GM12864 (cell line): ENCODE results near the gene CNOT4.

Experiments
- DNase-seq: peaks from one replicate; pipeline ENCODE4 v3.0.0-alpha.2; 2011; ENCODE audit warnings: low read depth
- H3K4me3 ChIP-seq: 2 replicates; pipeline ENCODE4 v1.5.1; 2011; ENCODE audit warnings: mild to moderate bottlenecking, low read depth, low read length, control low read depth
- TF ChIP-seq, protein P1 (sequence below): IDR thresholded peaks from 2 replicates; pipeline ENCODE4 v1.5.1; 2011; ENCODE audit warnings: low read depth, mild to moderate bottlenecking, moderate library complexity, low read length, control low read depth, inconsistent platforms; ENCODE audit errors: missing control alignments

CNOT4 gene

DNA sequence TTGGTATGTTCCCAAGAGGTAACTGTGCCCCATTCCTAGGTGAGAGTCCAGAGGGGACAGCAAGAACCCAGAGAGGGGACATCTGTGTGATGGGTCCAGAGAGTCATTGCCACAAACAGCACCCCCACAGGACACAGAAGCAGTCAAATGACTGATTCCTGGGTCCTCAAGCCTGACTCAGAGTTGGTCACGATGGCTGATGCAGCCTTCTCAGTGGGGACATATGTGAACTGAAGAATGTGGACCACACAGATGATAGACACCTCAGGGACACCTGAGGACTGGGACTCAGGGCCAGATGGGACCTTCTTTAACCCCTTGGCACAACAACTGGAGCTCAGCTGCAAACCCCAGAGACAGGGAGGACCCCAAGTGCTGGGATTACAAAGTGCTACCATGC lies 179.8 kb downstream of the CNOT4 start:
- TF ChIP-seq, protein P1, sequence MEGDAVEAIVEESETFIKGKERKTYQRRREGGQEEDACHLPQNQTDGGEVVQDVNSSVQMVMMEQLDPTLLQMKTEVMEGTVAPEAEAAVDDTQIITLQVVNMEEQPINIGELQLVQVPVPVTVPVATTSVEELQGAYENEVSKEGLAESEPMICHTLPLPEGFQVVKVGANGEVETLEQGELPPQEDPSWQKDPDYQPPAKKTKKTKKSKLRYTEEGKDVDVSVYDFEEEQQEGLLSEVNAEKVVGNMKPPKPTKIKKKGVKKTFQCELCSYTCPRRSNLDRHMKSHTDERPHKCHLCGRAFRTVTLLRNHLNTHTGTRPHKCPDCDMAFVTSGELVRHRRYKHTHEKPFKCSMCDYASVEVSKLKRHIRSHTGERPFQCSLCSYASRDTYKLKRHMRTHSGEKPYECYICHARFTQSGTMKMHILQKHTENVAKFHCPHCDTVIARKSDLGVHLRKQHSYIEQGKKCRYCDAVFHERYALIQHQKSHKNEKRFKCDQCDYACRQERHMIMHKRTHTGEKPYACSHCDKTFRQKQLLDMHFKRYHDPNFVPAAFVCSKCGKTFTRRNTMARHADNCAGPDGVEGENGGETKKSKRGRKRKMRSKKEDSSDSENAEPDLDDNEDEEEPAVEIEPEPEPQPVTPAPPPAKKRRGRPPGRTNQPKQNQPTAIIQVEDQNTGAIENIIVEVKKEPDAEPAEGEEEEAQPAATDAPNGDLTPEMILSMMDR, result no peak
- DNase-seq, result no peak
- H3K4me3 ChIP-seq, result no peak overlapping the region

DNA sequence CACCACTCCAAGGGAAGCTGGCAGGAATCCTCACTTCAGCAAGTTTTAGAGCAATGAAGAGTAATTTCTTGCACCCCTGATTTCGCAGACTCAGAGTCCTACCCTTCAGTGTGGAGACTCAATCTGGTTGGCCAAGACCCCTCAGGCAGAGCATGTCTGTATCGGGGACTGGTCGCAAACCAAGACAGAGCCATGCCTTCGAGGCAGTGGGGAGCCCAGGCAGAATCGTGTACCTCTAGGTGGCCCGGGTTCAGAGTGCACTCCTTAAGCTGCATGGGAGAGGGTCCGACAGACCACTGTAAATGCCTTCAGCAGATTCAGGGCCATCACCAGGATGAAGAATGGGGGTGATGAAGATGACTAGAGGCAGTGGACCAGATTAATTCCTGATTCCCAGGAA lies 181.4 kb downstream of the CNOT4 start:
- TF ChIP-seq, protein P1, result no peak
- DNase-seq, result no peak

DNA sequence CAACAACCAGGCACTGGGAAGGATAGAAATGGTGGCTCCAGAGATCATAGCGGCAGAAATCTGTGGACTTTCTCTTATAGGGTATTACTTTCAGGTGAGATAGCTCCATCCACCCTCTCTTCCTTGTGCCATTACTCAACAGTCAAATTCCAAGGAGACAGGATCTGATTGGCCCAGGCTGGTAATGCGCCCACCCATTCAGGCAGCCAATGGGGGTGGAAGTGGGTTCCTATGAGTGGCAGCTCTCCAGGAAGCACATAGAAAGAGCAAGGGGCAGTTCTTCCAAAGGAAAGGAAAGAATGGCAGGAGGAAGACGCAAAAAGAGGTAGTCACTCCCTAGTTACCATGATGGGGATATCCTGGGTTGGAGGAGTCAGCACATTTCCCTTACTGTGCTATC lies 181.8 kb downstream of the CNOT4 start:
- TF ChIP-seq, protein P1, result no peak
- H3K4me3 ChIP-seq, result no peak overlapping the region
- no peak for DNase-seq

More for the DNA sequence above, 181.4 kb downstream of the CNOT4 start:
- H3K4me3 ChIP-seq, result no peak overlapping the region

DNA sequence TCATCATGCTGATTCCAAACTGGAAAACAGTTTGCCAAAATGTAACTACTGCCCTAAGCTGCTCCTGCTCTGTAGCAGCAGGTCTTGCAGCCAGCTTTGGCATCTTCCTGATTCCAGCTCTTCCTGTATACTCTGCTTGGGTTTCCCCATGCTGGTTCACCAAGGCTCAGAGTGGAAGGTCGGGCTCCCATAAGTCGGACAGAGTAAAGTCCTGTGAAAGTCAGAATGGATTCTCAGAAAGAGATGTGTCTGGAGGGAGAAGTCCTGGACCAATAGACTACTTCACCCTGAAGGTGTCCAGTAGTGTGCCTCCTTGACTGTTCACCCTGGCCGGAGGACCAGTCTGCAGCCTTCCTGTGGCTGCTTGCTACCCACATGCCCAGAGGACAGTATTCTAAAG lies 182.4 kb downstream of the CNOT4 start:
- no peak overlapping the region for H3K4me3 ChIP-seq
- TF ChIP-seq, protein P1, result no peak
- no peak for DNase-seq

DNA sequence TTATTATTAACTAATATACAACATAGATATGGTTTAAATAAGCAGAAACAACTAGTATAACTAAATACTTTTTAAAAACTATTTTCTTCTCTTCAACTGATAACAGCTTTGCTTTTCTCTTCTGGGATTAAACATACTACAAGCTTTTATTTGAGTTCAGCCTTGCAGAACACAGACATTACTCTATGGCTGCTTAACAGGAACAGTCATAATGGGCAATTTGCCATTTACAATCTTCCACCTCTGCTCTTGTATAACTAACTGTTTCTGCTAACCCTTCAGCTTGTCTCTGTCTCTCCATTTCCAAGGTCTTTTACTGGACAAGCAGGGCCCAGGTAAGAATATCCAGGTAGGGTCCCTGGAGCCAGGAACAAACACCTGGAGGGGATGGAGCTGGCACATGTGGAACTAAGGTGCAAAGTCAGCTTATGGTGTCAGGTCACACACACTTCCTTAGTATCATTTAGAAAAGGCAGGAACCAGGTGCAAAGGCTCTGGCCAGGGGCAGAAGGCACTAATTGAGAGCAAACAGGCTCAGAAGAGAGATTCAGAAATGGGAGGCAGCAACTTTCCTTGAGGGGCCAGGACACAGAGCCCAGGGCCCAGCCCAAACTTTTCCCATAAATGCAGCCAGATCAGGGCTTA lies 183.1 kb downstream of the CNOT4 start:
- TF ChIP-seq, protein P1, result no peak
- DNase-seq, result no peak

DNA sequence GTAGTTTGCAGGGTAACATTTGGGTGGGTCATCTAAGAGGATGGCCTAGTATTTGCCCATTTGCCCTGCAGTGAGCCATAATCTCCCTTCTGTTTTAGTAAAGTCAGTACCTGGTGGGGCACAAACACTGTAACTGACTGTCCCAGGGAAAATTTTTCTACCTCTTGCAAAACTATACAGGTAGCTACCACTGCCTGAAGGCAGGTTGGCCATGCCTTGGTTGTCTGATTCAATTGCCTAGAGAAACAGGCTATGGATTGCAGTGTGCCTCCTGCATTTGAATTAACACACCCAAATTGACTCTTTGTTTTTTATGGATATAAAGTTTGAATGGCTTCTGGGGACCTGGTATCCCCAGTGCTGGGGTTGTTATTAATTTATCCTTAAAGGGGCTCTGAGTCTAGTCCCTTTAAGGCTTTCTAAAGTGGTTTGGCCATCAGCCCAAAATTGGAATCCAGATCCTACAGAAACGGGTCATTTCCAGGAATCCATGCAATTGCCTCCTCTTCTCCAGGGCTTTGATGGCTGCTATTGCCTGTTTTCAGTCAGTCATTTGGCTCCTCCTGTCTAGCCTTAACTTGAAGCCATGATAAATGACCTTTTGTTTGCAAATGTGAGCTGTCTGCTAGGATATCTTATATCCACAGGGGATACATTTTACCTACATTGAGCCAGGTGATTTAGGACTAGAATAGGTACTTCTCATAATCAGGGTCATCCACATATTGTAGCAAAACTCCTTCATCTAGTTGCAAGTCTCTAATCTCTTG lies 187.1 kb downstream of the CNOT4 start:
- TF ChIP-seq, protein P1, result no peak
- DNase-seq, result no peak
- H3K4me3 ChIP-seq, result no peak overlapping the region

More for the DNA sequence above, 183.1 kb downstream of the CNOT4 start:
- no peak overlapping the region for H3K4me3 ChIP-seq
